Calu3 (cell line): Measurements from ENCODE around the gene KIF26B. TPM values are rescaled to one million over a fixed set of nuclear protein-coding genes. Genes with fewer than 3 reads are reported as not detected.

Experiments
- BruUV-seq: library from RNA; stranded (reverse); fragments of 400-500 nt; replicated peaks from 2 replicates; lab custom pipeline; 2021; lab: Mats Ljungman, UMichigan
- CTCF ChIA-PET: fragments of 300-600 bp; sonication (Branson Sonifier 250); formaldehyde crosslinking; loops from one replicate; lab custom pipeline; 2022; ENCODE audit warnings: antibody characterized with exemption; lab: Charles Lee
- DNase-seq: peaks from one replicate; pipeline ENCODE4 v3.0.0; 2022
- H3K27ac Mint-ChIP-seq: one replicate; pipeline ENCODE4 v1.8.0; 2022; ENCODE audit warnings: mixed read lengths; ENCODE audit not compliant: unreplicated experiment
- H3K27me3 Mint-ChIP-seq: one replicate; pipeline ENCODE4 v1.8.0; 2022; ENCODE audit warnings: mixed read lengths; ENCODE audit not compliant: unreplicated experiment
- H3K36me3 Mint-ChIP-seq: one replicate; pipeline ENCODE4 v1.8.0; 2022; ENCODE audit warnings: mild to moderate bottlenecking, moderate library complexity, mixed read lengths; ENCODE audit not compliant: insufficient read depth, unreplicated experiment
- H3K4me1 Mint-ChIP-seq: one replicate; pipeline ENCODE4 v1.8.0; 2022; ENCODE audit warnings: mild to moderate bottlenecking, low read depth, mixed read lengths; ENCODE audit not compliant: unreplicated experiment
- H3K4me3 Mint-ChIP-seq: one replicate; pipeline ENCODE4 v1.8.0; 2022; ENCODE audit warnings: mild to moderate bottlenecking, low read depth, moderate library complexity, mixed read lengths; ENCODE audit not compliant: unreplicated experiment
- H3K9me3 Mint-ChIP-seq: one replicate; pipeline ENCODE4 v1.8.0; 2022; ENCODE audit warnings: low read depth, mixed read lengths; ENCODE audit not compliant: unreplicated experiment
- intact Hi-C: fragments of 100-400 bp; cut with micrococcal nuclease; formaldehyde crosslinking; loops from one replicate; pipeline ENCODE4 v1.10.0; 2022; ENCODE audit not compliant: unreplicated experiment
- total RNA-seq: library from RNA; stranded (reverse); gene quantifications from 2 replicates; pipeline ENCODE4 v1.2.3, GENCODE V29; 2022
- TF ChIP-seq, protein P1 (sequence below): fragments of 200-600 bp; IDR thresholded peaks from one replicate; pipeline ENCODE4 v1.8.0; 2022; ENCODE audit warnings: antibody characterized with exemption; ENCODE audit not compliant: unreplicated experiment

The KIF26B gene
- total RNA-seq, 1 experiment from 2014 or later: 1.1 TPM

DNA sequence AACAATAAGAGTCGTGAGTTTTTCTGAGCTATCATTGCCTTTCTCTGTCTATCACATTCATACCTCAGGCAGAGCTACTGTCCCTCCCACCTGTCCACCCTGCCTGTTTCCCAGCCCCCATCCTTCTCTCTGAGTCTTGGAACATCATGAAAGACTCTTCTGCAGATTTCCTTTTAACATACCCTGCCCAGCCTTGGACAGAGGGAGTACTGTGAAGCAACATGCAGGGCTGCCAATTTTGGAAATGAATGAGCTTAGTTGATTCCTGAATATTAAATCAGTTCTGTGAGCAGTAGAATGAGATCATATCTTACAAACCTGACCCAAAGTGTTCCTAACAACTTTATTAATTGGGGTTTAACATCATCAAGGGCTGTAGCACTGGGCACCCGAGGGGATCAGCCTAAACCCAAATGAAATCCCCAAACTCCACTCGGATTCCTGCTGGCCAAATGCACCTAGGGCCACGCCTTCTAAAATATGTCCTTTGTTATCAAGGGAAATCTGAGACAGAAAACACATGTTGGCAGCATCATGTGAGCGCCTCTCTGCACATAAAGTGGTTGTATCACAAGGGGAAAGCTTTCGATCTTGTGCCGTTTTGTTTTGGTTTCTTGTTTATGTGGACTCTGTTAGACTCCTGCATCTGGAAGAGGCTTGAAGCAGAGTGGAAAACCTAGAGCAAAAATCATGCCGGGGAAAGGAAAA, 357.6 kb downstream of the KIF26B start:
- H3K27me3 Mint-ChIP-seq: peaks cover 20% of the 10 kb centered on the region
- no peak overlapping the region for H3K27ac Mint-ChIP-seq
- intact Hi-C loops: no loop called here
- H3K36me3 Mint-ChIP-seq: no peaks in the 10 kb centered on the region
- H3K9me3 Mint-ChIP-seq: peaks cover 8% of the 10 kb centered on the region
- no peak for DNase-seq
- no TSS peak for BruUV-seq
- TF ChIP-seq, protein P1, sequence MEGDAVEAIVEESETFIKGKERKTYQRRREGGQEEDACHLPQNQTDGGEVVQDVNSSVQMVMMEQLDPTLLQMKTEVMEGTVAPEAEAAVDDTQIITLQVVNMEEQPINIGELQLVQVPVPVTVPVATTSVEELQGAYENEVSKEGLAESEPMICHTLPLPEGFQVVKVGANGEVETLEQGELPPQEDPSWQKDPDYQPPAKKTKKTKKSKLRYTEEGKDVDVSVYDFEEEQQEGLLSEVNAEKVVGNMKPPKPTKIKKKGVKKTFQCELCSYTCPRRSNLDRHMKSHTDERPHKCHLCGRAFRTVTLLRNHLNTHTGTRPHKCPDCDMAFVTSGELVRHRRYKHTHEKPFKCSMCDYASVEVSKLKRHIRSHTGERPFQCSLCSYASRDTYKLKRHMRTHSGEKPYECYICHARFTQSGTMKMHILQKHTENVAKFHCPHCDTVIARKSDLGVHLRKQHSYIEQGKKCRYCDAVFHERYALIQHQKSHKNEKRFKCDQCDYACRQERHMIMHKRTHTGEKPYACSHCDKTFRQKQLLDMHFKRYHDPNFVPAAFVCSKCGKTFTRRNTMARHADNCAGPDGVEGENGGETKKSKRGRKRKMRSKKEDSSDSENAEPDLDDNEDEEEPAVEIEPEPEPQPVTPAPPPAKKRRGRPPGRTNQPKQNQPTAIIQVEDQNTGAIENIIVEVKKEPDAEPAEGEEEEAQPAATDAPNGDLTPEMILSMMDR: no peak
- H3K4me3 Mint-ChIP-seq: no peak overlapping the region
- H3K4me1 Mint-ChIP-seq: no peaks in the 10 kb centered on the region
- CTCF ChIA-PET: no interaction called here

DNA sequence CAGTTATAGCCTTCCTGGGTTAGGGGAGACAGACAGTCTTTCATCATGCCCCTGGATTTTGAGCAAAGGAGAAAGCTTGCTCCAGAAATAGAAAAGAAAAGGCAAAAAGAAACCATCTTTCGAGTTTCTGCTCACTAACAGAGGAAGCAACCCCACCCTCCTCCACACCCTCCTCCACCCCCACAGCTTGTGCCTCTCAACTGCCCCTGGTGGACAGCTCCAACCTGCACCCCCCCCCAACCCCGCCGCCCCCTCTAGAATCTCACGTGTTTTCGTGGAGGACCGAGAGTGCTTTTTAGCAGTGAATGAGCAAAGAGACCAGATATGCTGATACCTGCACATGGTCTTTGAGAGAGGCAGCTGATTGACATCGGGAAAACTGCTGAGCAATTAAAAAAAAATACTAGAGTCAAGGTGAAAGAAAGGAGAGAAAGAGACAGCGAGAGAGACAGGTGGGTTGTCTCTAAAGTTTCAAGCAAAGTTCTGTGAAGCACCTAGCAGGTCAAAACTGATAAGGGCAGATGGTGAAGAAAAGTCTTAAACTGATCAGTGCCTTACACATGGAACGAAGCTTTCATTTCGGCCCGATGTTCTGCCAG, 358.3 kb downstream of the KIF26B start:
- intact Hi-C loops: no loop called here
- DNase-seq: no peak
- no TSS peak for BruUV-seq
- Mint-ChIP-seq H3K36me3 (no peaks in the 10 kb centered on the region), H3K9me3 (peaks cover 11% of the 10 kb centered on the region), H3K4me1 (no peaks in the 10 kb centered on the region), H3K27ac (no peak overlapping the region), H3K4me3 (no peak overlapping the region), H3K27me3 (peaks cover 20% of the 10 kb centered on the region)
- CTCF ChIA-PET: no interaction called here
- TF ChIP-seq, protein P1: no peak

DNA sequence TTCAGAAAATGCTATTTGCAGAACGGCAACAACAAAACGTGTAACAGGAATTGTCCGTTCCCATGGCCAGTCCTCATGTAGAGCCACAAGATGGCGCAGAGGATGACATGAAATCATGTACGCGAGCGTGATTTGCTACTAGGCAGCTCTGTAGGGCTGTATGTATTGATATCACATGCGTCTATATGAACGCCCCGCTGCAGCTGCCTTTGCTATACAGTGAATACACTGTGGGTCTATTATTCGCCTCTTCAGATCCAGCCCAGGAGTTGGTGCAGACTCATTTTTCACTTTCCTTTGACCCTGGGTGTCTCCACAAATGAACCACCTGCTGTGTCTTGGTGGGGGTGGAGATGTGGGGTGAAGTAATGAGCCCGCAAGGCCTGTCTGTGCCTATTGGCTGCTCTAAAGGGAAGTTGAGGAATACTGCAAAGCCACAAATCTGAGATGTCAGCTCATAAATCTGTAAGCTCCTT, 361.5 kb downstream of the KIF26B start:
- TF ChIP-seq, protein P1: no peak
- no peaks in the 10 kb centered on the region for H3K36me3 Mint-ChIP-seq
- no peak overlapping the region for H3K27ac Mint-ChIP-seq
- intact Hi-C loops: no loop called here
- no peaks in the 10 kb centered on the region for H3K4me1 Mint-ChIP-seq
- CTCF ChIA-PET: no interaction called here
- no peak for DNase-seq
- H3K27me3 Mint-ChIP-seq: no peaks in the 10 kb centered on the region
- H3K4me3 Mint-ChIP-seq: no peak overlapping the region
- H3K9me3 Mint-ChIP-seq: peaks cover 6% of the 10 kb centered on the region
- no TSS peak for BruUV-seq

DNA sequence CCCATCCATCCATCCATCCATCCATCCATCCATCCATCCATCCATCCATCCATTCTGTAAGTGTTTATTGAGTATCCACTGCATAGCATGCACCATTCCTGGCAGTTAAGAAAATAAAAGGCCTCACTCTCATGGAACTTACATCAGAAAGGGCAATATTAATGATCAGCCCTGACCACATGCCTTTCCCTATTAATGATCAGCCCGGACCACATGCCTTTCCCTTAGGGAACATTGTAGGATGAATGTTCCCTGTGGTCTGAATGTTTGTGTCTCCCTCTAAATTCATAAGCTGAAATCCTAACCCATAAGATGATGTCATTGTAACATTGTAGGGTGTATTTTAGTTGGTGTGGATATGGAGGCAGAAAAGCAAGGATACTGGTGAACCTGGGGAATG, 365.8 kb downstream of the KIF26B start:
- H3K27me3 Mint-ChIP-seq: no peaks in the 10 kb centered on the region
- intact Hi-C loops: no loop called here
- no peak overlapping the region for H3K4me3 Mint-ChIP-seq
- BruUV-seq: no TSS peak
- H3K9me3 Mint-ChIP-seq: peaks cover 5% of the 10 kb centered on the region
- no peak overlapping the region for H3K27ac Mint-ChIP-seq
- TF ChIP-seq, protein P1: no peak
- CTCF ChIA-PET: no interaction called here
- no peaks in the 10 kb centered on the region for H3K36me3 Mint-ChIP-seq
- no peak for DNase-seq
- H3K4me1 Mint-ChIP-seq: no peaks in the 10 kb centered on the region
